GM18907 (cell line): Measurements from ENCODE around the gene SEC14L5.

Experiments
- ATAC-seq: cut with Tn5 transposase; IDR thresholded peaks from one replicate; pipeline ENCODE4 v1.9.1; 2021; ENCODE audit warnings: mild to moderate bottlenecking, moderate library complexity; ENCODE audit not compliant: unreplicated experiment

SEC14L5 gene

GRCh38 chr16:5062790-5063765 lies 104.9 kb downstream of the SEC14L5 start:
- ATAC-seq: no peak

- ATAC-seq: no peak
These were observed 106.8 kb downstream of the SEC14L5 start for GRCh38 chr16:5064915-5065314.

GRCh38 chr16:5065326-5065725 lies 107.2 kb downstream of the SEC14L5 start:
- ATAC-seq: no peak

- no peak for ATAC-seq
These were observed 107.7 kb downstream of the SEC14L5 start, which contains the start of gene C16orf89 for GRCh38 chr16:5065813-5066212. Gene C16orf89 (minus strand): TSS chr16:5065956. CDS start chr16:5065908, 48 bp downstream.

- no peak for ATAC-seq
These were observed 108.4 kb downstream of the SEC14L5 start for GRCh38 chr16:5066511-5066910.
